ENCODE data around the gene NQO1. TPM values are rescaled to one million over a fixed set of nuclear protein-coding genes. Genes with fewer than 3 reads are reported as not detected.

NQO1 gene
- total and polyA plus RNA-seq, 3 donors from 2014 or later, result 6.6 to 13.5 (median 10.1) TPM

DNA sequence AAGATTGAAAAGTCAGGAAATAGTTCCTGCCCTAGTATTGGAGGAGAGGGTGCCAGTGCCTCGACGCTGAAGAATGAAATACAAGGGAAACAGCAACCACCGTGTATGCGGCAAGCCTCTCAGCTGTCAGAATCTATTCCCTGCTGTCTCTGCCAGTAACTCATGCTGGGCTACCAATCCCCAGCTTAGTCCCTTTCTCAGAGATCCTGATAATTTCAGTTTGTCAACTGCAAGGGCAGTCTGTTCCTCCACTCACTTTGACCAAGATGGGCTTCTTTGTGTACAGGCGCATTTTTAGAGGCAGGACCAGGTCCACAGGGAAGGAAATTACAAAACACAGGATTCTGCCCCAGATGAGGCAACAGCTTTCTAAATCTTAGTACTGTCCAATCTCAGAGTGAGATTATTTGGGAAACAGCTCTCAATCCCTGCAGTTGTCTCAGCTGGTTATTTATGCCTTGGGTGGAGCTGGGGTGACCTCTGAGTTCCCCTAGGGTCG lies 1.3 kb downstream of the NQO1 start:
- Histone ChIP-seq H3K27ac (peak overlapping the region in 1 of 2 donors; percentile 28), H3K4me3 (no peak overlapping the region), H3K27me3 (no peaks in the 10 kb centered on the region), H3K4me1 (peaks cover 14% of the 10 kb centered on the region), H3K36me3 (ENCODE audit: low read depth, missing control alignments) (no peaks in the 10 kb centered on the region), H3K9me3 (no peaks in the 10 kb centered on the region)
- WGBS, 2 donors, result 43 to 58% methylated on average over 6 of the region's 6 CpGs
- no peak for DNase-seq
- TF ChIP-seq, protein P1, sequence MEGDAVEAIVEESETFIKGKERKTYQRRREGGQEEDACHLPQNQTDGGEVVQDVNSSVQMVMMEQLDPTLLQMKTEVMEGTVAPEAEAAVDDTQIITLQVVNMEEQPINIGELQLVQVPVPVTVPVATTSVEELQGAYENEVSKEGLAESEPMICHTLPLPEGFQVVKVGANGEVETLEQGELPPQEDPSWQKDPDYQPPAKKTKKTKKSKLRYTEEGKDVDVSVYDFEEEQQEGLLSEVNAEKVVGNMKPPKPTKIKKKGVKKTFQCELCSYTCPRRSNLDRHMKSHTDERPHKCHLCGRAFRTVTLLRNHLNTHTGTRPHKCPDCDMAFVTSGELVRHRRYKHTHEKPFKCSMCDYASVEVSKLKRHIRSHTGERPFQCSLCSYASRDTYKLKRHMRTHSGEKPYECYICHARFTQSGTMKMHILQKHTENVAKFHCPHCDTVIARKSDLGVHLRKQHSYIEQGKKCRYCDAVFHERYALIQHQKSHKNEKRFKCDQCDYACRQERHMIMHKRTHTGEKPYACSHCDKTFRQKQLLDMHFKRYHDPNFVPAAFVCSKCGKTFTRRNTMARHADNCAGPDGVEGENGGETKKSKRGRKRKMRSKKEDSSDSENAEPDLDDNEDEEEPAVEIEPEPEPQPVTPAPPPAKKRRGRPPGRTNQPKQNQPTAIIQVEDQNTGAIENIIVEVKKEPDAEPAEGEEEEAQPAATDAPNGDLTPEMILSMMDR (IDR thresholded peaks at IDR 0.05), result no peak
- no peak for TF ChIP-seq POLR2A (IDR thresholded peaks at IDR 0.05)
- intact Hi-C loops (cut with DNase I; ENCODE audit: low total_unique reads), result no loop called here

DNA sequence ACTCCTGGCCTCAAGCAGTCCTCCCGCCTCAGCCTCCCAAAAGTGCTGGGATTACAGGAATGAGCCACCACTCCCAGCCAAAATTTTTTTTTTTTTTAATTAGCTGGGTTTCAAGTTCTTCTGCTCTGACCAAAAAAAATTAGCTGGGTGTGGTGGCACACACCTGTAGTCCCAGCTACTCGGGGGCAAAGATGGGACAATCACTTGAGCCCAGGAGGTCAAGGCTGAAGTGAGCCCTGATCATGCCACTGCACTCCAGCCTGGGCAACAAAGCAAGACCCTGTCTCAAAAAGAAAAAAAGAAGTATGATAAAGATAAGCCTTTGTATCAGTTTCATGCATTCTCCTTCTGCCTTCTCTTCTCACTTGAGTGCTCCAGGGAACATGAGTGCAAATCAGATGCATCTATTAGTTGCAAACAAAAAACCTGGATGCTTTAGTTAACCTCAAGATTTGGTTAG lies 1.9 kb downstream of the NQO1 start:
- TF ChIP-seq, protein P1 (IDR thresholded peaks at IDR 0.05), result no peak
- no peak for TF ChIP-seq POLR2A (IDR thresholded peaks at IDR 0.05)
- intact Hi-C loops (cut with DNase I; ENCODE audit: low total_unique reads), result no loop called here
- no peak overlapping the region for H3K4me3 ChIP-seq
- peak overlapping the region in 1 of 2 donors; percentile 28 for H3K27ac ChIP-seq
- H3K4me1 ChIP-seq, result peaks cover 14% of the 10 kb centered on the region
- 86 to 91% methylated on average over 2 of the region's 2 CpGs for WGBS, 2 donors
- H3K27me3 ChIP-seq, result no peaks in the 10 kb centered on the region
- no peak for DNase-seq
- no peaks in the 10 kb centered on the region for H3K36me3 ChIP-seq (ENCODE audit: low read depth, missing control alignments)
- H3K9me3 ChIP-seq, result no peaks in the 10 kb centered on the region

DNA sequence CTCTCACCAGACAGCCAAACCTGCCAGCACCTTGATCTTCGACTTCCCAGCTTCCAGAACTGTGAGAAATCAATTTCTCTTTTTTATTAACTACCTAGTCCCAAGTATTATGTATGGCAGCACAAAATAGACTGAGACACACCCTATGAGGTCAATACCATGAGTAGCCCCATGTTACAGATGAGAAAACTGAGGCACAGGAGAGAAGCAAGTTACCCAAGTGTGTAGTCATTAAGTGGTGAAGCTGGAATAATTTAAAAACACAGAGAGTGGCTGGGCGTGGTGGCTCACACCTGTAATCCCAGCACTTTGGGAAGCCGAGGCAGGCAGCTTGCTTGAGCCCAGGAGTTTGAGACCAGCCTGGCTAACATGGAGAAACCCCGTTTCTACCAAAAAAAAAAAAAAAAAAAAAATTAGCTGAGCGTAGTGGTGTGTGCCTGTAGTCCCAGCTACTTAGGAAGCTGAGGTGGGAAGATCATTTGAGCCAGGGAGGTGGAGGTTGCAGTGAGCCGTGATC lies 4.9 kb downstream of the NQO1 start:
- 85 to 86% methylated on average over 6 of the region's 6 CpGs for WGBS, 2 donors
- TF ChIP-seq POLR2A (IDR thresholded peaks at IDR 0.05), result no peak
- TF ChIP-seq, protein P1 (IDR thresholded peaks at IDR 0.05), result no peak
- no peak overlapping the region for H3K27ac ChIP-seq

DNA sequence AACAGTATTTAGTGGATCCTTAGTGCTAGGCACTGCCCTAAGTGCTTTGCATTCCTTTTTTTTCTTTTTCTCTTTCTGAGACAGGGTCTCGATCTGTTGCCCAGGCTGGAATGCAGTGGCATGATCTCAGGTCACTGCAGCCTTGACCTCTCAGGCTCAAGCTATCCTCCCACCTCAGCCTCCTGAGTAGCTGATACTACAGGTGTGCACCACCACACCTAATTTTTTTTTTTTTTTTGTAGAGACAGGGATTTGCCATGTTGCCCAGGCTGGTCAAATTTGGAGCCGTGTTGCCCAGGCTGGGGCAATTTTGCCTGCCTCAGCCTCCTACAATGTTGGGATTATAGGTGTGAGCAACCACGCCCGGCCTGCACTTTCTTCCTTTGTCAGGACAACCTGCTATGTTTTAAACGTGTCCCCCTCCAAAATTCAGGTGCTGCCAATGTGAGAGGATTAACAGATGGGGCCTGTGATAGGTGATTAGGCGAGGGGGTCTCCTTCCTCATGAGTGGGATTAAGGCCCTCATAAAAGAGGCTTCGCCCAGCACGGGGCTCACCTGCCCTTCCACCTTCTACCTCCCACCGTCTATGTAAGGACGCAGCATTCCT lies 5.4 kb downstream of the NQO1 start:
- Histone ChIP-seq H3K36me3 (ENCODE audit: low read depth, missing control alignments) (no peaks in the 10 kb centered on the region), H3K27ac (no peak overlapping the region), H3K4me3 (no peak overlapping the region), H3K4me1 (peaks cover 3% of the 10 kb centered on the region), H3K27me3 (no peaks in the 10 kb centered on the region), H3K9me3 (no peaks in the 10 kb centered on the region)
- WGBS, 2 donors, result 90 to 94% methylated on average over 10 of the region's 10 CpGs
- intact Hi-C loops (cut with DNase I; ENCODE audit: low total_unique reads), result no loop called here
- TF ChIP-seq, protein P1 (IDR thresholded peaks at IDR 0.05), result no peak
- TF ChIP-seq POLR2A (IDR thresholded peaks at IDR 0.05), result no peak
- DNase-seq, result no peak

More for the DNA sequence above, 4.9 kb downstream of the NQO1 start:
- intact Hi-C loops (cut with DNase I; ENCODE audit: low total_unique reads), result no loop called here
- Histone ChIP-seq H3K27me3 (no peaks in the 10 kb centered on the region), H3K4me3 (no peak overlapping the region), H3K9me3 (no peaks in the 10 kb centered on the region), H3K4me1 (peaks cover 3% of the 10 kb centered on the region), H3K36me3 (ENCODE audit: low read depth, missing control alignments) (no peaks in the 10 kb centered on the region)
- DNase-seq, result no peak

Data from testis (tissue), 3 donors.